IPS DF 19.7 (cell line): ENCODE results near the gene KRT76.
"Not testable (repeated sequence)": the region's sequence is repeated elsewhere in the genome, so short reads cannot be mapped to it uniquely, and the experiment has no call there.

ENCODE experiments used
- DNase-seq: peaks from one replicate; pipeline ENCODE4 v3.0.0-alpha.2; 2013; ENCODE audit warnings: low read depth, low spot score

The KRT76 gene

DNA sequence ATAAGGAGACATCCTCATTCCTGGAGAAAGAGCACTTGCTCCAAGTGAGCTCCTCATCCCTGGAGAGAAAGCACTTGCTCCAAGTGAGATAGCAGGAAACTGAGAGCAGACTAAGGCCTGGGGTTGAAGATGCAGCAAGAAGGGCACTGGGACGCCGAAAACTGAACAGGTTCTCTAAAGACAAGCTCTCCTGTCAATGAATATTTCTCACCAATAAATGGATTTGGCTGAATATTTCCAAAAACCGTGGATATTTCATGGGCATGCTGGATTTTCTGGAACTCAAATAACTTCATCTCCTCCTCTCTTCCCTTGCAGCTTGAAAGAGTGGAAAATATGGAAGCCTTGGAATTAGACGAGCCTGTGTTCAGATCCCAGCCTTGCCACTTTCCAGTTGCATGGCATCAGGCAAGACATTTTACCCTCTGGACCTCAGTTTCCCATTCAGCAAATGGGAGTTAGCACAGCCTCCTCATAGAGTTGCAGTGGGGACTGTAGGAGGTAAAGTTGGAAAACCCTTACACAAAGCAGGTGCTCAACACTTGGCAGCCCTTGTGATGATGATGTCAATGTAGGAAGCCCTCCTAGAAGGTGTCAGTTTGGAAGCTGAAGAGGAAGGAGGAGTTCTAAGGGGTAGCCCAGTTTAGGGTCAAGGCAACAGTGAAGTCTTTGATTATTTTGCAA, 4.4 kb upstream of the KRT76 start:
- DNase-seq: no peak

DNA sequence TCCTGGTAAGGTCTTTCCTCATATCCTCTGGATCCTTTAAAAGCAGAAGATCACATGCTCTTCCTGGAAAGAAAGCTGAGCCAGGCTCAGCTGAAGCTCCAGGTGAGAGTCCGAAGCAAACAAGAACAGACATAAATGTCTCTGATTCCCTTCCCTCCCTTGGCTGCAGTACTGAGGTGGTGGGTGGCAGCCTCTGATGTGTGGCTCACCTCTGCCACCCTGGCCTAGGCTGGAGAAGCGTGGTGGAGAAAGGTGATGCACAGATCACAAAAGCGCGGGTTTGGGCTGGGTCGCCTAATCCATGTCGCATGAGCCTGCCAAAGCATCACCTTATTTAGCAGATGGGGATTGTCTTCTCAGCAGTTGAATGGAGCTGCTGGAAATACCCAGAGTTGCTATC, 2.8 kb upstream of the KRT76 start:
- no peak for DNase-seq

DNA sequence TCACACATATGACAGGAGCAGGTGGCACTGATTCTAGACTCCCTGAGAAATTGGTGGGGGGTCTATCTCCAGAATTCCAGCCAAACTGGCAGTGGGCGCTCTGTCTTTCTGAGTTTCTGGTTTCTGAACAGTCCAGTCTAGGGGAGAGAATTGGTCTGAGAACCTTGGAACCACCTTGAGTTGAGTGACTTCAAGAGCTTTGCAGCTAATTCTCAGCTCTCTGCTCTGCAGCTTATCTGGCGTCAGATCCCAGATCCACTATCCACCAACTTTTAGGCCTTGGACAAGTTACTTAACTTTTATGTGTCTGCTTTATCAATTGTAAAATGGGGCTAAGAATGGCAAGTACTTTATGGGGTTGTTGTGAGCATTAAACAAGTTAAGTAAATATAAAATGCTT, 1.7 kb upstream of the KRT76 start:
- DNase-seq: no peak

DNA sequence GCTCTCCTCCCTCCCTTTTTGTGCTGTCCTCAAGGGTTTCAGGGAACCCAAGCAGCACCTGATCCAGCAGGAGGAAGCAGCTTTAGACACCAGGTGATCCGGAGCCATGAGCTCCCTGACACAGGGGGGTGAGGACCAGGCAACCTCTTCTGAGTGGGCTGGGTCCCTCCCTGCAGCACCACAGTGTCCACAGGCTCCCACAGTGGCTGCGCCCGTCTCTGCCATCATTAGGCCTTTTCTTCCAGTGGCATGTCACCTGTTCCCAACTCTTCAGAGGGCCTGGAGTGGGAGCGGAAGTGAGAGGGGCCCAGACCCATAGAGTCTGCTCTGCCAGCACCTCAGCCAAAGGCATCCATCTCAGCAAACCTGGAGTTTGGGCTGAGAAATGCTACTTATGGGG, 421 bp upstream of the KRT76 start:
- DNase-seq: no peak

DNA sequence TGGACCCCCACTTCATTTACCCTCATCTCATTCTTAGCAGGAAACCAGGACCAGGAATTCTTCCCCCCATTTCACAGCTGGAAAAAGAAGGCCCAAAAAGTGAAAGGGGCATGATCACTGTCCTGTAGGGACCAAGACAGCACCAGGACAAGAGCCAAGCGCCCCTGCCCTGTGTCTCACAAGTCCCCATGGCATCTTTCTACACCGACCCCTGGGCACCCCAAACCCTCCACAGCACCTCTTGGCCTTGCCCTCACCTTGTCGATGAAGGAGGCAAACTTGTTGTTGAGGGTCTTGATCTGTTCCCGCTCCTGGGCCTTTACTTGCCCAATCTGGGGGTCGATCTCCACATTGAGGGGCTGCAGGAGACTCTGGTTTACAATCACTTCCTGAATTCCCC, 710 bp downstream of the KRT76 start:
- no peak for DNase-seq

DNA sequence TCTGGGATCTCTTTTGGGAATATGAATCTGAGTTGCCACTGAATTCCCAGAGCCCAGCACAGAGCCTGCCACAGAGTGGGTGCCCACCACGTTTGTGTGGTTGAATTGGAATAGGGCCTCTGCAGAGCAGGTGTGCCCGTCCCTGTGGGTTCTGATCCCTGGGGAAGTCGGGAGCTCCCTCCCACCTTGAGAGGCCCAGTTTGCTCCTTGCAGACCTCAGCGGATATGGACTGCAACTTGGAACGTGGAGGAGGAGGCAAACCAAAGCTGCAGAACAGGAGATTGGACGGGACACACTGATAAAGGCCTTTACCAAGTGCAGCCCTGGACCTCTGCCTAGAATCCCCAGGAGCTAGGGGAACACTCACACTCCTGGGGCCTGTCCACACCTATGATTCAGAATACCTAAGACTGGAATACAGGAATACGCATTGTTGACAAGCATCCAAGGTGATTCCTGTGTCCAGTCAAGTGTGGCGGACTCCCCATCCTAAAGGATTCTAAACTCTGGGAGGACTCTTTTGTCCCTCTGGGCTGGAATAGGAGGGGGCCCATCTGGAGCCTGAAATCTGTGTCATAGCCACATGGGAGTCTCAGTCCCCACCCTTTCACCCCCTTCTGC, 2.4 kb downstream of the KRT76 start:
- no peak for DNase-seq

DNA sequence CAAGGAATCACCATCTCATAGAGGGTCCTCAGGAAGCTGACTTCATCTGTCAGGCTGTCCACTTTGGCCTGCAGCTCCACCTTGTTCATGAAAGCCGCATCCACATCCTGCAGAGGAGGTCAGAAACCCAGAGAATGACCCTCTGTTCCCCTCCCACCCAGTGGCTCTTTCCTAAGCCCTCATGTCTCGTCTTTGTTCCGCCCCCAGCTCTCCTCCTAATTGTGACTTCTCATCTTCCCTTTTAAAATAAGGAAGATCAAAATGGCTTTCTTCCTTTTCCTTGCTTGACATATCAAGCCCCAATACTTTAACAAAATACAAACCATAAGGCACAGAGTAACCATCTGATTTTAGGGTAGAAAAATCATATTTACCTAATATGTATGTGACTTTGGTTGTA, 4.4 kb downstream of the KRT76 start:
- DNase-seq: no peak

DNA sequence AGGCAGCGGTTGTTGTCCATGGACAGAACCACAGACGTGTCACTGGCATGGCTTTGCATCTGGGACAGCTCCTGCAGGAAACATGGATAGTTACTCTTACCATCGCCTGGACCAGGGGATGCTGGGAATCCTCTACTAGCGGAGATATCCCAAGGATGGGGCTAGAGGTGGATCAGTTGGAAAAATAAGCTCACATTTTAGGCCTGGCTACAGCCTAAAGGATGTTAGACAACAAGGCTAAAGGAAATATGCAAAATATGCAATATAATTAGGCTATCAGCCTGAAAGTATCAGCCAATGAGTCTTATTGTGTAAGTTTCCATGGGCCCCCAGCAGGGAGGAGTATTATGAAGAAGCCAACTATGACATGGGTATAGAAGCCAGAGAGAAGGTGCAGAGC, 5.0 kb downstream of the KRT76 start:
- no peak for DNase-seq

DNA sequence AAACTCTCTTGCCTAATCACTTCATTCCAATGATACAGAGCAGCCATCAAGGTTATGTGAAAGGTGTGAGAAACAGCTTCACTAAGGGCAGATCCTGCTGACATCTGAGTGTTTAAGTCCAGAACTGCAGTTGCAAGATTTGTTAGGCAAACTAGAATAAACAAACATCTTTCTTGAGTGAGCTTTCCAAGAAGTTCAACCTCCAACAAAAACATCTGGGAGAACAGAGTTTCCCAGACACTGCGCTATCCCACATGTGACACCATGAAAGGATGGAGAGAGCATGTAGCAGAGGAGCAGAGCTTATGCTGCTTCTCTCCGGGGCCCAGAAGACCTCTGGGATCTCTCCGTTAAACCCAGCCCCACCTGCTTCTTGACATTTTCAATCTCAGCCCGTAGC, 5.6 kb downstream of the KRT76 start:
- no peak for DNase-seq

DNA sequence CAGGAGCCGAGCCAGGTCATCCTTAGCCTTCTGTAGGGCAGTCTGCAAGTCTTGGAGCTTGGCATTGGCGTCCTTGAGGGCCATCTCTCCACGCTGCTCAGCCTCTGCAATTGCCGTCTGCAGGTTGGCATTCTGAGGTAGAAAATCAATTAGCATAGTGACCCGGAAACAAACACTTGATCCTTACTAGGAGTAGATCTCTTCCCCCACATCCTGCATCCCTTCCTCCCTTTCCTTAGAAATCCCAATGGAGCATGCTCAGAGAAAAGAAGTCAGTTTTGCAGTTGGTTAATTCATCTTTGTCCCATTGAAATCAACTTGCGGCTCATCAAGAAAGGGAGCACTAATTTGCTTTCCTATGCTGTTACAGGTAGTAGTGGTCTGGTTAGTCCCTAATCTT, 6.1 kb downstream of the KRT76 start:
- DNase-seq: no peak

DNA sequence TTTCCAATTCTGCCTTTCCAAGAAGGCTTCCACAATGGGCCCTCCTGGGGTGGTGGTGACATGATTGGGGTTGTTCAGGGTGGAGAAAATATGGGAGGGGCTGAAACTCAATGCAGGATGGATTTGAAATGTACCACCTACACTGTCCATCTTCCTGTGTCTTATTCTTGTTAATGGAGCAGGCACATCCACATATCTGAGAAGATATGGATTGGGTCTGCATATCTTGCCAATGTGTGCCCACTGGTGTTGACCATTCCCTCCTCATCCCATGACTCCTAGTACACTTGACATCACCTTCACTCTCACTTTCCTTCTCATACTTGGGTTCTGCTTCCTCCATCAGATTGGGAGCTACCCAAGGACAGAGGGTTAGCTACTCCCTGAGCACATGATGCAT, 7.2 kb downstream of the KRT76 start:
- no peak for DNase-seq

DNA sequence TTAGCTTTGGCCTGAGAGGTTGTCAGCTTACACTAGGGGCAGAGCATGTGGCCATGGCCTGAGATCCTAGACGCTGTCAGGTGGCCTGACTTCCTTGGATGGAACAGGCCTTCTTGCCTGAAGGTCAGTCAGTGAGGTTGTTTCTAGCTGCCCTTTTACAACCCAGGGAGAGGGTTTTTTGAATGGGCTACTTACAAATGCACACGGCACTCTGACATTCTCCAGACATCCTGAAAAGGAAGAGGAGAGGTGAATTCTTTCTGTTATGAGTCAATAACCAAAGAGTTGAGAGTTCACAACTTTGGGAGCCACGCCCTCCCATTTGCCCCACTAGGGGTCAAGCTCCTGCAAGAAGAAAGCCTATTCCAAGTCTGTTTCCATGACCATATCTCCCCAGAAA, 7.8 kb downstream of the KRT76 start:
- DNase-seq: no peak

DNA sequence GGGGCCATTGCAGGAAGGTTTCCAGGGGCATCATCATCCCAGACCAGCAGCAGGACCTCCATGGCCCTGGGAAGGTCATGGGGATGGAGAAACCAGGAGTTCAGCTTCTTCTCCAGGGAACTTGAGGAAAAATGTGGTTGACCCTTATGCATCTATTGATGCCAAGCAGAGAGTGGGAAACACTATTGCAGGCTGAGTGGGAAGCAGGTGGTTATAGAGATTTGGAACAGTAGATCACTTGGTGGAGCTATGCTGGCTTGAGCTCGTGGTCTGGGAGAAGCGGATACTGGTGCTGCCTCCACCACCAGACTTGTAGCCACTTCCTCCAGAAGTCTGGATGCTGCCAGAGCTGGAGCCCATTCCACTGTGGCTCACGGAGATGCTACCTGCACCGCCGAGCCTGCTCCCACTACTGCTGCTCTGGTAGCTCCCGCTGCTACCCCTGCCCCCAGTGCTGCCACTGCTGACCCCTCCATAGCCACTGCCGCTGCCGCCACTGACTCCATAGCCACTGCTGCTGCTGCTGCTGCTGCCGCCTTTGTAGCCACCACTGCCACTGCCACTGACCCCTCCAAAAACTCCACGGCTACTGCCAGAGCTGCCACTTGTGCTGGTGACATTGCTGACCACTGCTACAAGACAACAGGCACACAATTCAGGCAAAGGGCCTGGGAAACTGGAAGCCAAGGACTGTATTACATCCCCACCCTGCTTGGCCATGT, 8.5 kb downstream of the KRT76 start:
- DNase-seq: no peak

DNA sequence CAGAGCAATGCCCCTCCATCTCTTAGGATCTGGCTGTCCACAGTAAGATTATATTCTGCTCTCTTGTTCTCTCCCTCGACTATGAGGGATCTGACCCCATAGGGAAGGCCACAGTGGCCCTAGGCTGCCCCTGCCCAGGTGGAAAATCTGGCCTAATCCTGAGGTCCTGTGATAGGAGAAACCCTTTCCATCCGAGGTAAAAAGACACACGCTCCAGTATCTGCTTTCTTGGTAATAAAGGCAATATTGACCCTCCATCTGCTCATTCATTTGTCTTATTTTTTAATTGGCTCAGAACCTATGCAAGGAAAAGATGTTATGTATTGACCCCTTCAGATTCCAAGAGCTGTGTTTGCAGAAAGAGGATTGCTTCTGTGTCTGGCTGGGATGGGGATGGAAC, 9.7 kb downstream of the KRT76 start:
- no peak for DNase-seq

DNA sequence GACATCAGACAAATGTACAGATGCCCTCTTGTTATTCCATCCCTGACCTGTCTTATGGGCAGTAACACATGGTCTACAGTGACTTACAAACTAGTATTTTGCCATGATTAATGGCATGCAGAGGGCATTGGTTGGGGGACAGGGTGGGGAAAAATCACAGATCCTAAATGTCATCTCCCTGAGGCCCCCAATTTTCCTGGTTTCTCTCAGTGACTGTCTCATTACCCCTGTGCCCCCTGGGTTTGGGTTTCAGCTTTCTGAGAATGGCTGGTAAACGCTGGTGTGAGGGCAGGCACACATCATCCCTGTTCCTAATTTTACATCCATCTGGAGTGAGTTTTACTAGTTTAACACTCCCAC, 10.1 kb downstream of the KRT76 start:
- no peak for DNase-seq

DNA sequence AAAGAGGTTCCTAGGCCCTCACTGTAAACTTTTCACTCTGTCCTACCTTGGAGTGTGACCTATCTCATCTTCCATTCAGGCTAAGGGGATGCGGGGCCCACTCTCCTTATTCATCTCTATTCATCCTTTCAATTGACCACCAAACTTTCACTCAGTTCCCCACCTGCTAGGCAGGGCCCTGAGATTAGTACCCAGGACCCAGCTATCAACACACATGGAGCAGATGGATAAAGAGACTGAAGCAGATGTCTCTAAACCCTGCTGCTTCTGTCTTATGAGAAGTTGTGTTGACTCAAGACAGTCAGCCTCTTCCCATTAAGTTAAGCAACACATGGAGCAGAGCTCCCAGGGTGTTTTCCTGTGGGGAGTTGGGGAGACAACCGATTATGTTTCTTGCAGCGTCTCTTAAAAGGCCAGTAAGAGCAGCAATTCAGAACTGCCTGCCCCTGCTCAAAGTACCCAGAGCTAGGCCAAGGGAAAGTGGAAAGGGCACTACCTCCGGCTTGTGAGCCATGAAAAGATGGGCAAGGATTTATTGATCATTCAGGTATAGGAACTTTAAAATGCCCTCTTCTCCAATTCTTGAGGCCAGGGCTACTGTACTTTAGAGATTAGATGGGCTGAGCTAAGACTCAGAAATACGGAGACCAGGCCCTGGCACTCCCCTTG, 10.7 kb downstream of the KRT76 start:
- DNase-seq: no peak

DNA sequence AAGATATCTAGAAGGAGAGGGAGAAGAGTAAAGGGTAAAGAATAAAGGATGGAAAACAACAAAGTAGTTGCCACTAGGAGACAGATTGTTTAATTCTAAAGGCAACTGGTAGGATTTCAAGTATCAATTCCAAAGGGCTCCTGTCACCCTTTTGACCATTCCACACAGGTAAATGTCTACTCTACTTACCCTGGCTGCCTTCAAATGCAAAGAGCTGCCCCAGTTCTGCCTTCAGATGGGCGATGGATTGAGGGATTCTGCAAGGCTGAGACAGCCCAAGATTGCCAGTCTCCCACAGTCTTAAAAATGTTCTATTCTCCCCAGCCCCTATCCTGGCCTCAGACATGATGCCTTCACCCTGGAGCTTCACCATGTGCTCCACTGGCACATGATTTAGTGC, 11.4 kb downstream of the KRT76 start:
- no peak for DNase-seq

DNA sequence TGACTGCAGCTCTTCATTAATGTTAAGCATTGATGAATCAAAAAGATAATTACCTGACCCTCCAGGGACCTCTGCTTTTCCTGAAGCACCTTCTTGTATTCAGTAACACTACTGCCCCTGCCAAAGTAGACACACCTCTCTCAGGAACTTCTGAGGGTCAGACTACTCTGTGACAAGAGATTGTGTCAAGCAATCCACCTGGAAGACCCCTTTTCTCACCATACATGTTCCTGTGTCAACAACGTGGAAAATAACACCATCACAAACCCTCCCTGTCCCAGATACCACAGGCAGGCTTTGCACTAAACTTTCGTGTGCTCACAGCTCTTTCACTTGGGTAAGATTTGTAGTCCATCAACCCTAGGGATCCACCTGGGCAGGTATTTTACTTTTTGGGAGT, 13.2 kb downstream of the KRT76 start:
- no peak for DNase-seq

DNA sequence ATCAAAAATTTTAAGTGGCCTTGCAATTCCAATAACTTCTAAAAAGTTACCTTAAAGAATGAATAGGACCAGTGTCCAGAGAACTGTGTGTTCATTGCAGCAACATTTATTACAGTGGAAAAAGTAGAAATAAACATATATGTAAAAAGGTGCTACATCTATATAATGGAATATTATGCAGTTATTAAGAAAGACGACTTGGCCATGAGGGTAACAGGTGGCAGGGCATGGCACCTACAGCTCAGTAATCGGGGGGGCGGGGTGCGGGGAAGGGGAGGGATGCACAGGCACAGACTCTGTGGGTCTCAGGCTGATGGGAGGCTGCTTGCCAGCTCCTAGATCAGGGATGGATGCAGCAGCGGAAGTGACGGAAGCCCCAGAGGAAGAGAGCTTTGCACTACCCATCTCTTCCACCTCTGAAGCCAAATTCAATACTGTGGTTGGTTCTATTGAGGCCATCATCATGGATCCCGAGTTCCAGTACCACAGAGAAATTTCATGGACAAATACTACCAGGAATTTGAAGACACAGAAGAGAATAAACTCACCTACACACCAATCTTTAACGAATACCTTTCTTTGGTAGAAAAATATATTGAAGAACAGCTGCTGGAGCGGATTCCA, 14.0 kb downstream of the KRT76 start:
- no peak for DNase-seq

DNA sequence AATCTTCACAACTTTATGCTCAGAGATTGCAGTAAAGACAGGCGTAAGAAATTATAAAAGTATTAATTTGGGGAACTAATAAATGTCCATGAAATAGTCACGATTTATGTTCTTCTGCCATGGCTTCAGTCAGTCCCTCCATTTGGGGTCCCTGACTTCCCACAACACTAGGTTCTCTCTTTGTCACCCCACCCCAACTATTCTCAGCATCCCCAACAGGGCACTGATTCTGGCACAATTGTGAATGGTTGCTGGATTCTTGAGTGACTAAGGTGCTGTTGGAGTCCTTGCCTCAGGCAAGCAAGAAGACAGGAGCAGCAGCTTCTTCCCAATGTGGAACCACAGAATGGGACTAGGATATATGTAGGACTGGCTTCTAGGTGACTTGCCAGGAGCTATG, 15.3 kb downstream of the KRT76 start:
- DNase-seq: no peak

DNA sequence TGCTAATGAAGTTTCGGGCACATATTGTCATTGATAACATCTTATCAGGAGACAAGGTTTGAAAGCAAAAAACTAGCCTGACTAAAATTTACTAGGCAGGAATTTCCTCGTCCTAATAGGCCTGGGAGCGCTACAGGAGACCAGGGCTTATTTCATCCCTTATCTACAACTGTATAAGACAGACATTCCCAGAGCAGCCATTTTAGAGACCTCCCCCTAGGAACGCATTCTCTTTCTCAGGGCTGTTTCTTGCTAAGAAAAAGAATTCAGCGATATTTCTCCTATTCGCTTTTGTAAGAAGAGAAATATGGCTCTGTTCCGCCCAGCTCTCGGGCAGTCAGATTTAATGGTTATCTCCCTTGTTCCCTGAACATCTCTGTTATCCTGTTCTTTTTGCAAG, 15.9 kb downstream of the KRT76 start:
- not testable (repeated sequence) for DNase-seq

DNA sequence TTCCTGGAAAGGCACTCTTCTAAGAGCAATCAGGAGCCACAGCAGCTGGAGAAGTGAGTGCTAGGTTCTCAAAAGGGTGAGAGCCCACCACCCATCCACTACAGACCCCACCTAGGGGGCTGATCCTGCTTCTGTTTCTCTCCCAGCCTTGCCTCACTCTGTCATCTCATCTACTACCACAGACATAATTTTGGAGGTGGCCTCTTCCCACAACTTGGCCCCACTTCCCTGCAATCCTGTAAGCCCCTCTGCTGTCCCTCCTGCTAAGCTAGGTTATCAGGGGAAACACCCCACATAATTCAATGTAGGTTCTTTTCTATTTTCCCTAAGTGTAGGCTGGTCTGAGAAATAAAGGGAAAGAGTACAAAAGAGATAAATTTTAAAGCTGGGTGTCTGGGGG, 16.5 kb downstream of the KRT76 start:
- no peak for DNase-seq
